HG03108 (cell line): Measurements from ENCODE around the gene RELL2.

ENCODE experiments used
- ATAC-seq: cut with Tn5 transposase; IDR thresholded peaks from one replicate; pipeline ENCODE4 v1.9.1; 2021; ENCODE audit warnings: moderate library complexity; ENCODE audit not compliant: unreplicated experiment

RELL2 gene

GRCh38 chr5:141675672-141676071, 38.9 kb downstream of the RELL2 start:
- ATAC-seq, result no peak

GRCh38 chr5:141677415-141677814, 40.6 kb downstream of the RELL2 start:
- ATAC-seq, result no peak

- ATAC-seq, result no peak
Measured at GRCh38 chr5:141680178-141680577, 43.4 kb downstream of the RELL2 start.

- ATAC-seq, result no peak
Measured at GRCh38 chr5:141680751-141681201, 44.0 kb downstream of the RELL2 start.

GRCh38 chr5:141681295-141681694, 44.5 kb downstream of the RELL2 start:
- no peak for ATAC-seq

- no peak for ATAC-seq
Measured at GRCh38 chr5:141681695-141682641, 45.2 kb downstream of the RELL2 start, which contains the start of gene ARAP3. ARAP3 (minus strand) TSS chr5:141682230; CDS start chr5:141680486, 1,744 bp downstream.

GRCh38 chr5:141683596-141684141, 46.9 kb downstream of the RELL2 start:
- ATAC-seq, result no peak

GRCh38 chr5:141685591-141685990, 48.8 kb downstream of the RELL2 start:
- ATAC-seq, result no peak

GRCh38 chr5:141686648-141687416, 50.0 kb downstream of the RELL2 start:
- no peak for ATAC-seq
